ENCODE data around the gene PEX6.
A peak's percentile ranks its signal among the peaks of the same experiment; 100 is the strongest.

PEX6 gene

GRCh38 chr6:42988486-42989020 lies 9.6 kb upstream of the PEX6 start:
- ATAC-seq (replicated peaks; ENCODE audit: extremely low read depth, poor library complexity, severe bottlenecking) (no peak), DNase-seq (ENCODE audit: low spot score in 2 of 2) (no peak)
- H3K36me3 Mint-ChIP-seq (ENCODE audit: insufficient read depth), result peaks cover 16% of the 10 kb centered on the region
- H3K27ac Mint-ChIP-seq (ENCODE audit: low read depth), result no peak overlapping the region
- no peaks in the 10 kb centered on the region for H3K27me3 Mint-ChIP-seq
- H3K9me3 Mint-ChIP-seq, result no peaks in the 10 kb centered on the region
- peaks cover 62% of the 10 kb centered on the region for H3K4me1 Mint-ChIP-seq
- no peak overlapping the region for H3K4me3 Mint-ChIP-seq

GRCh38 chr6:42987533-42988451 lies 8.8 kb upstream of the PEX6 start:
- Mint-ChIP-seq H3K27me3 (no peaks in the 10 kb centered on the region), H3K36me3 (ENCODE audit: insufficient read depth) (peaks cover 14% of the 10 kb centered on the region), H3K9me3 (no peaks in the 10 kb centered on the region), H3K27ac (ENCODE audit: low read depth) (no peak overlapping the region), H3K4me3 (no peak overlapping the region), H3K4me1 (peaks cover 62% of the 10 kb centered on the region)
- DNase-seq (ENCODE audit: low spot score in 2 of 2) (no peak), ATAC-seq (replicated peaks; ENCODE audit: extremely low read depth, poor library complexity, severe bottlenecking) (no peak)

GRCh38 chr6:42984924-42985475 lies 6.0 kb upstream of the PEX6 start:
- ATAC-seq (replicated peaks; ENCODE audit: extremely low read depth, poor library complexity, severe bottlenecking) (no peak), DNase-seq (ENCODE audit: low spot score in 2 of 2) (no peak)
- Mint-ChIP-seq H3K4me1 (peaks cover 60% of the 10 kb centered on the region), H3K36me3 (ENCODE audit: insufficient read depth) (peaks cover 12% of the 10 kb centered on the region), H3K27me3 (no peaks in the 10 kb centered on the region), H3K4me3 (peak overlapping the region; percentile 89), H3K9me3 (no peaks in the 10 kb centered on the region), H3K27ac (ENCODE audit: low read depth) (peak overlapping the region; percentile 90)

- H3K36me3 Mint-ChIP-seq (ENCODE audit: insufficient read depth), result peaks cover 15% of the 10 kb centered on the region
- peak within 1 kb of the TSS; percentile 89 for H3K4me3 Mint-ChIP-seq
- H3K27me3 Mint-ChIP-seq, result no peaks in the 10 kb centered on the region
- peak; percentile 96 to 98 for DNase-seq (ENCODE audit: low spot score in 2 of 2)
- H3K27ac Mint-ChIP-seq (ENCODE audit: low read depth), result peak within 1 kb of the TSS; percentile 90
- ATAC-seq (replicated peaks; ENCODE audit: extremely low read depth, poor library complexity, severe bottlenecking), result peak; percentile 96
- peaks cover 60% of the 10 kb centered on the region for H3K4me1 Mint-ChIP-seq
- H3K9me3 Mint-ChIP-seq, result no peaks in the 10 kb centered on the region
Measured at GRCh38 chr6:42984001-42984923, 5.3 kb upstream of the PEX6 start, which contains the start of gene PPP2R5D. TSS of gene PPP2R5D (plus strand) at chr6:42984570. CDS start at chr6:42984678, 108 bp downstream.

- Mint-ChIP-seq H3K4me3 (no peak overlapping the region), H3K27me3 (no peaks in the 10 kb centered on the region), H3K27ac (ENCODE audit: low read depth) (no peak overlapping the region), H3K9me3 (no peaks in the 10 kb centered on the region), H3K4me1 (peaks cover 52% of the 10 kb centered on the region), H3K36me3 (ENCODE audit: insufficient read depth) (peaks cover 23% of the 10 kb centered on the region)
- DNase-seq (ENCODE audit: low spot score in 2 of 2), result no peak
- no peak for ATAC-seq (replicated peaks; ENCODE audit: extremely low read depth, poor library complexity, severe bottlenecking)
Measured at GRCh38 chr6:42981836-42982235, 2.9 kb upstream of the PEX6 start.

- Mint-ChIP-seq H3K27ac (ENCODE audit: low read depth) (peak overlapping the region; percentile 93), H3K4me1 (peaks cover 43% of the 10 kb centered on the region), H3K36me3 (ENCODE audit: insufficient read depth) (peaks cover 21% of the 10 kb centered on the region), H3K4me3 (peak overlapping the region; percentile 89), H3K9me3 (no peaks in the 10 kb centered on the region), H3K27me3 (no peaks in the 10 kb centered on the region)
- DNase-seq (ENCODE audit: low spot score in 2 of 2) (peak in 1 of 2 donors; percentile 15), ATAC-seq (replicated peaks; ENCODE audit: extremely low read depth, poor library complexity, severe bottlenecking) (peak; percentile 11)
Measured at GRCh38 chr6:42979523-42980177, 669 bp upstream of the PEX6 start.

- Mint-ChIP-seq H3K27ac (ENCODE audit: low read depth) (peak overlapping the region; percentile 93), H3K4me1 (peaks cover 41% of the 10 kb centered on the region), H3K27me3 (no peaks in the 10 kb centered on the region), H3K9me3 (no peaks in the 10 kb centered on the region), H3K4me3 (peak overlapping the region; percentile 89), H3K36me3 (ENCODE audit: insufficient read depth) (peaks cover 16% of the 10 kb centered on the region)
- DNase-seq (ENCODE audit: low spot score in 2 of 2) (no peak), ATAC-seq (replicated peaks; ENCODE audit: extremely low read depth, poor library complexity, severe bottlenecking) (no peak)
Measured at GRCh38 chr6:42978487-42978838, 518 bp downstream of the PEX6 start.

- no peak overlapping the region for H3K4me3 Mint-ChIP-seq
- no peaks in the 10 kb centered on the region for H3K9me3 Mint-ChIP-seq
- H3K4me1 Mint-ChIP-seq, result peaks cover 40% of the 10 kb centered on the region
- no peaks in the 10 kb centered on the region for H3K27me3 Mint-ChIP-seq
- peaks cover 14% of the 10 kb centered on the region for H3K36me3 Mint-ChIP-seq (ENCODE audit: insufficient read depth)
- no peak for DNase-seq (ENCODE audit: low spot score in 2 of 2)
- peak overlapping the region; percentile 55 for H3K27ac Mint-ChIP-seq (ENCODE audit: low read depth)
- ATAC-seq (replicated peaks; ENCODE audit: extremely low read depth, poor library complexity, severe bottlenecking), result no peak
Measured at GRCh38 chr6:42974919-42975505, 4.0 kb downstream of the PEX6 start.

- ATAC-seq (replicated peaks; ENCODE audit: extremely low read depth, poor library complexity, severe bottlenecking), result no peak
- H3K4me3 Mint-ChIP-seq, result no peak overlapping the region
Measured at GRCh38 chr6:42973926-42974325, 5.1 kb downstream of the PEX6 start.

GRCh38 chr6:42971746-42972327 lies 7.1 kb downstream of the PEX6 start:
- H3K27ac Mint-ChIP-seq (ENCODE audit: low read depth), result no peak overlapping the region
- peaks cover 2% of the 10 kb centered on the region for H3K36me3 Mint-ChIP-seq (ENCODE audit: insufficient read depth)
- no peaks in the 10 kb centered on the region for H3K9me3 Mint-ChIP-seq
- H3K4me1 Mint-ChIP-seq, result peaks cover 16% of the 10 kb centered on the region
- H3K27me3 Mint-ChIP-seq, result no peaks in the 10 kb centered on the region
- DNase-seq (ENCODE audit: low spot score in 2 of 2) (no peak), ATAC-seq (replicated peaks; ENCODE audit: extremely low read depth, poor library complexity, severe bottlenecking) (no peak)
- no peak overlapping the region for H3K4me3 Mint-ChIP-seq

More at GRCh38 chr6:42973926-42974325, 5.1 kb downstream of the PEX6 start:
- H3K27me3 Mint-ChIP-seq, result no peaks in the 10 kb centered on the region
- H3K36me3 Mint-ChIP-seq (ENCODE audit: insufficient read depth), result peaks cover 7% of the 10 kb centered on the region
- no peaks in the 10 kb centered on the region for H3K9me3 Mint-ChIP-seq
- DNase-seq (ENCODE audit: low spot score in 2 of 2), result no peak
- H3K4me1 Mint-ChIP-seq, result peaks cover 29% of the 10 kb centered on the region
- H3K27ac Mint-ChIP-seq (ENCODE audit: low read depth), result no peak overlapping the region

GRCh38 chr6:42970871-42971612 lies 7.9 kb downstream of the PEX6 start:
- H3K27ac Mint-ChIP-seq (ENCODE audit: low read depth), result peak overlapping the region; percentile 44

More at GRCh38 chr6:42970871-42971612, 7.9 kb downstream of the PEX6 start:
- Mint-ChIP-seq H3K27me3 (no peaks in the 10 kb centered on the region), H3K4me1 (peaks cover 13% of the 10 kb centered on the region), H3K4me3 (no peak overlapping the region), H3K9me3 (no peaks in the 10 kb centered on the region), H3K36me3 (ENCODE audit: insufficient read depth) (peaks cover 2% of the 10 kb centered on the region)
- ATAC-seq (replicated peaks; ENCODE audit: extremely low read depth, poor library complexity, severe bottlenecking) (no peak), DNase-seq (ENCODE audit: low spot score in 2 of 2) (no peak)

Measured in central memory CD8-positive, alpha-beta T cell (primary cell).